ENCODE data around the gene PPTC7.

DNA sequence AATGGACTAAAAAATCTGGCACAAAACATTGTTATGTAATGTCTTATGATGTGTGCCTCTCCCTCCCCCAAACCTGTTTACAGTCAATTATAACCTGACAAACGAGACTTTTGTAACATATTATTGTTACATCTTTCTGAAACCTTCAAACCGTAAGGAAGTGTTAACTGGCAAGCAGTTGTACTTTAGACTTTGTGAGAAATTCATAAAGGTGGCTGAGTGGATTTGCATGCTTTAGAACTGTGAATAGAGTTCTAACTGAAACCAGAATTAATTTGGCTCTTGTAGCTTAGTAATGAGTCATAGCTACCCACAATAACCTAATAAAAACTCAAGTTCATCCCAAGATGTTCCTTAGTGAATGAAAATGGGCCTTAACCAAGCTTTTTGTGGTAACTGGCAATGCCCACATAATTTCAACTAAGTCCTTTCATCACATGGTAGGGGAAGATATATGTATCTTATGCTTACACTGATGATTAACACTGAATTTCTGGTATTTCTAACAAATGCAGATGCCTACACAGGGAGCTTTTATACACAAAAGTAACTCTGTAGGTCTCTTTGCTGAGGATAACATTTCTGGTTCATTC, 51.3 kb downstream of the PPTC7 start:
- TF ChIP-seq POLR2A (IDR thresholded peaks at IDR 0.05; ENCODE audit: low read depth, low read length) (no peak), TAF1 (IDR thresholded peaks at IDR 0.05; ENCODE audit: low read depth, low read length) (no peak), POLR2AphosphoS5 (IDR thresholded peaks at IDR 0.05; ENCODE audit: low read depth, low read length) (no peak; the same call in 1 of the 2 replicates)

All from GM12891 (cell line).